IgD-negative memory B cell (primary cell): Measurements from ENCODE around the gene TTC39C. TPM values are rescaled to one million over a fixed set of nuclear protein-coding genes. Genes with fewer than 3 reads are reported as not detected.
A peak's percentile ranks its signal among the peaks of the same experiment; 100 is the strongest.
"Not testable (repeated sequence)": the region's sequence is repeated elsewhere in the genome, so short reads cannot be mapped to it uniquely, and the experiment has no call there.

Experiments
- H3K27ac Mint-ChIP-seq, 3 donors: one replicate each; pipeline ENCODE4 v1.8.0; 2020 to 2022; ENCODE audit warnings: mild to moderate bottlenecking in 3 of 3, mixed read lengths in 3 of 3, moderate library complexity in 1 of 3
- H3K27me3 Mint-ChIP-seq: one replicate; pipeline ENCODE4 v1.8.0; 2021; ENCODE audit warnings: mixed read lengths
- H3K36me3 Mint-ChIP-seq: one replicate; pipeline ENCODE4 v1.8.0; 2020; ENCODE audit warnings: mild to moderate bottlenecking, mixed read lengths
- H3K4me1 Mint-ChIP-seq, 3 donors: one replicate each; pipeline ENCODE4 v1.8.0; 2020 to 2022; ENCODE audit warnings: mixed read lengths in 3 of 3, mild to moderate bottlenecking in 1 of 3
- H3K4me3 Mint-ChIP-seq, 4 donors: one replicate each; pipeline ENCODE4 v1.8.0; 2020 to 2022; ENCODE audit warnings: mild to moderate bottlenecking in 4 of 4, mixed read lengths in 4 of 4, moderate library complexity in 3 of 4
- H3K9me3 Mint-ChIP-seq, 3 donors: one replicate each; pipeline ENCODE4 v1.8.0; 2020 to 2021; ENCODE audit warnings: mixed read lengths in 3 of 3, mild to moderate bottlenecking in 1 of 3
- polyA plus RNA-seq: library from polyadenylated mRNA; unstranded; fragments of 300-500 nt; fragmentation: Illumina TruSeq; gene quantifications from one replicate; pipeline ENCODE4 v1.2.3, GENCODE V29; 2021

TTC39C gene
- polyA plus RNA-seq, 1 donor from 2014 or later: 21.9 TPM

DNA sequence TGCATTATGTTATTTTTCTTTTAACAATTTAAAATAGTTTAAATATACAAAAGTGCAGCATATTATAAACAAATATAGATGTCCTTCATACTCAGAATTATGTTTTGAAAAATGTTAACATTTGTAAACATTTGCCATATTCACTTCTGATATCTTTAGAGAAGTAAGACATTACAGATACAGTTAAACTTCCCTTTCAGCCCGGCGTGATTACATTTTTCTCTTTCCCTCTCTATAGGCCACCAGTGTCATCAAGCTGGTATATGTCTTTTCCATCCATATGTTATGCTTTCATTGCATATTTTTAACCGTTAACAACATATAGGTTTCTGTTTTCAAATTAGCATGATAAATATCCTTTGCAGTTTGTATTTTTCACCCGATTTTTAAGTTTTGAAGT is 27.1 kb downstream of the TTC39C start:
- H3K9me3 Mint-ChIP-seq: peaks cover 0 to 2% (median 0%) of the 10 kb centered on the region in 3 donors
- H3K27ac Mint-ChIP-seq: no peak overlapping the region
- H3K27me3 Mint-ChIP-seq: no peaks in the 10 kb centered on the region
- peaks cover 3% of the 10 kb centered on the region for H3K36me3 Mint-ChIP-seq
- H3K4me3 Mint-ChIP-seq: no peak overlapping the region
- peaks cover 25 to 52% (median 42%) of the 10 kb centered on the region in 3 donors for H3K4me1 Mint-ChIP-seq

GRCh38 chr18:24043403-24043802 is 28.8 kb downstream of the TTC39C start:
- no peak overlapping the region for H3K27ac Mint-ChIP-seq
- H3K27me3 Mint-ChIP-seq: no peaks in the 10 kb centered on the region
- no peak overlapping the region for H3K4me3 Mint-ChIP-seq
- H3K9me3 Mint-ChIP-seq: no peaks in the 10 kb centered on the region
- H3K36me3 Mint-ChIP-seq: peaks cover 3% of the 10 kb centered on the region
- peaks cover 25 to 45% (median 37%) of the 10 kb centered on the region in 3 donors for H3K4me1 Mint-ChIP-seq

GRCh38 chr18:24048261-24048660 is 33.7 kb downstream of the TTC39C start:
- peak overlapping the region in 1 of 4 donors; percentile 47 for H3K4me3 Mint-ChIP-seq
- H3K27me3 Mint-ChIP-seq: no peaks in the 10 kb centered on the region
- no peak overlapping the region for H3K27ac Mint-ChIP-seq
- H3K9me3 Mint-ChIP-seq: no peaks in the 10 kb centered on the region
- peaks cover 24 to 46% (median 34%) of the 10 kb centered on the region in 3 donors for H3K4me1 Mint-ChIP-seq
- peaks cover 5% of the 10 kb centered on the region for H3K36me3 Mint-ChIP-seq

DNA sequence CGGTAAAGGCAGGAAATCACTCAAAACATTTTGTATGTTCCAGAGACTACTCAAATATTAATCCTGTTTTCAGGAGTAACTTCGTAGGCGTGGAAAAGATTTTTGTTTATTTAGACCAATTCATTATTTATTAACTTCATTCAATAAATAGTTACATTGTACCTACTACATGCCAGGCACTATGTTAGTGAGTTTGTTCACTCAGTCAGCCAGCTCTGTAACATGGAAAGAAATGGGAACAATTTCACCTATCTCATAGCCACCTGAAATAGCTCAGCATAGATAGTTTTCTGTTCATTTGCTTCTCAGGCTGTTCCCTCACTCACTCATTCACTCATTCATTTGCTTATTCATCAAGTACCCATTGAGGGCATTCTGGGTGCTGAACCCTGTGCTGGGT is 34.6 kb downstream of the TTC39C start:
- Mint-ChIP-seq H3K27ac (no peak overlapping the region), H3K4me3 (peak overlapping the region in 1 of 4 donors; percentile 57)

GRCh38 chr18:24051031-24051947 is 36.7 kb downstream of the TTC39C start:
- Mint-ChIP-seq H3K36me3 (peaks cover 2% of the 10 kb centered on the region), H3K9me3 (no peaks in the 10 kb centered on the region), H3K27me3 (no peaks in the 10 kb centered on the region), H3K27ac (peak overlapping the region in 2 of 3 donors; percentile 11 to 51), H3K4me3 (peak overlapping the region in 1 of 4 donors; percentile 9), H3K4me1 (peaks cover 38 to 55% (median 46%) of the 10 kb centered on the region in 3 donors)

More for the DNA sequence above, 34.6 kb downstream of the TTC39C start:
- H3K36me3 Mint-ChIP-seq: peaks cover 5% of the 10 kb centered on the region
- H3K9me3 Mint-ChIP-seq: no peaks in the 10 kb centered on the region
- peaks cover 23 to 45% (median 37%) of the 10 kb centered on the region in 3 donors for H3K4me1 Mint-ChIP-seq
- H3K27me3 Mint-ChIP-seq: no peaks in the 10 kb centered on the region

- Mint-ChIP-seq H3K27me3 (no peaks in the 10 kb centered on the region), H3K4me3 (no peak overlapping the region), H3K4me1 (peaks cover 38 to 59% (median 44%) of the 10 kb centered on the region in 3 donors), H3K36me3 (peaks cover 2% of the 10 kb centered on the region), H3K27ac (peak overlapping the region in 2 of 3 donors; percentile 11 to 51), H3K9me3 (no peaks in the 10 kb centered on the region)
These were observed 37.5 kb downstream of the TTC39C start for GRCh38 chr18:24052053-24052452.

DNA sequence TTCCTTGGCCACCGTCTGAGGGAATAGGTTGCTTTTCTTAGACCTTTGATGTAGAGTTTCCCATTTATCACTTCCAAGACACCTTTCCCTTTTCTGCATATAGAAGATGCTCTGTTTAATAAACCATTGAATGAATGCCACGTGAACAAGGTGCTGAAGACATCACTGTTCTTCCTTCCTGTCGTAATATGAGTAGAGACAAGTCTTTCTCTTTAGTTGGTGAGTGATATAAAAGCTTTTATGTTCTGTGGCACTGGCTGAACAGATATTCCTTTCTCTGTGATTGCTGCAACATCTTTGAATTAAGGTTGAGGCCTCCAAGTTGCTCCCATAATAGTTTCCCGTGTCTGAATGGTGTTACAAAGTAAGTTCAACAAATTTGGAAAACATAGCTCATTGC is 38.7 kb downstream of the TTC39C start:
- H3K9me3 Mint-ChIP-seq: peaks cover 0 to 3% (median 0%) of the 10 kb centered on the region in 3 donors
- peaks cover 34 to 58% (median 41%) of the 10 kb centered on the region in 3 donors for H3K4me1 Mint-ChIP-seq
- H3K27me3 Mint-ChIP-seq: no peaks in the 10 kb centered on the region
- H3K36me3 Mint-ChIP-seq: peaks cover 2% of the 10 kb centered on the region
- H3K27ac Mint-ChIP-seq: peak overlapping the region in 1 of 3 donors; percentile 67
- peak overlapping the region in 1 of 4 donors; percentile 10 for H3K4me3 Mint-ChIP-seq

- Mint-ChIP-seq H3K36me3 (peaks cover 2% of the 10 kb centered on the region), H3K9me3 (peaks cover 0 to 3% (median 0%) of the 10 kb centered on the region in 3 donors), H3K4me1 (peaks cover 29 to 54% (median 39%) of the 10 kb centered on the region in 3 donors), H3K27ac (no peak overlapping the region), H3K4me3 (no peak overlapping the region), H3K27me3 (no peaks in the 10 kb centered on the region)
These were observed 39.6 kb downstream of the TTC39C start for GRCh38 chr18:24054130-24054529.

- H3K9me3 Mint-ChIP-seq: peaks cover 0 to 3% (median 0%) of the 10 kb centered on the region in 3 donors
These were observed 40.7 kb downstream of the TTC39C start for GRCh38 chr18:24055009-24055804.

DNA sequence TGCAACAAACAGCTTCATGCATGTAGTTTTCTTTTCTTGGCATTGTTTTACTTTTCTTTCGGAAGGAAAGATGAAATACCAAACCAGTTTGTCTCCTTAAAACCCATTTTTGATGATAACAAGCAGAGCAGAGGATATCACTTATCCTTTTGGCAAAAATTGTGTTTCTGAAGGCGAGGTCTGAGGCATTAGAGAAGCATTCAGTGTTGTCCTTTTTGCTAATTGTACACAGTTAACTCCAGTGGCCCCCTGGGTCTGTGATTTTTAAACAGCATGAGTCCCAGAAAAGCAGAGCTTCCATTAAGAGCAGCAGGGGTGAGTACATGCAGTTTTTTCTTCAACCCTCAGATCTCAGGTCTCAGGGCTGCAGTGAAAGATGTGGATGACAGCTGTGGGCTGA is 41.3 kb downstream of the TTC39C start:
- Mint-ChIP-seq H3K9me3 (peaks cover 0 to 3% (median 0%) of the 10 kb centered on the region in 3 donors), H3K27ac (peak overlapping the region in 1 of 3 donors; percentile 85), H3K36me3 (no peaks in the 10 kb centered on the region), H3K4me1 (peaks cover 35 to 57% (median 38%) of the 10 kb centered on the region in 3 donors), H3K27me3 (no peaks in the 10 kb centered on the region), H3K4me3 (no peak overlapping the region)

More at GRCh38 chr18:24055009-24055804, 40.7 kb downstream of the TTC39C start:
- Mint-ChIP-seq H3K4me1 (peaks cover 35 to 60% (median 39%) of the 10 kb centered on the region in 3 donors), H3K27ac (no peak overlapping the region), H3K27me3 (no peaks in the 10 kb centered on the region), H3K36me3 (no peaks in the 10 kb centered on the region), H3K4me3 (peak overlapping the region in 2 of 4 donors; percentile 33 to 63)

- Mint-ChIP-seq H3K27ac (no peak overlapping the region), H3K4me1 (peaks cover 32 to 51% (median 33%) of the 10 kb centered on the region in 3 donors)
These were observed 42.0 kb downstream of the TTC39C start for GRCh38 chr18:24056506-24056905.

DNA sequence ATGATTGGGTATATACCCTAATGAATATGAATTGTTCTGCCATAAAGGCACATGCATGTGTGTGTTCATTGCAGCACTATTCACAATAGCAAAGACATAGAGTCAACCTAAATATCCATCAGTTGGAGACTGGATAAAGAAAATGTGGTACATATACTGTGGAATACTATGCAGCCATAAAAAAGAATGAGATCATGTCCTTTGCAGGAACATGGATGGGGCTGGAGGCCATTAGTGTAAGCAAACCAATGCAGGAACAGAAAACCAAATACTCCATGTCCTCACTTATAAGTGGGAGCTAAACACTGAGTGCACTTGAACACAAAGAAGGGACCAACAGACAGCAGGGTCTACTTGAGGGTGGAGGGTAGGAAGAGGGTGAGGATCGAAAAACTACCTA is 43.2 kb downstream of the TTC39C start:
- H3K27me3 Mint-ChIP-seq: no peaks in the 10 kb centered on the region
- peaks cover 32 to 50% (median 36%) of the 10 kb centered on the region in 3 donors for H3K4me1 Mint-ChIP-seq
- H3K9me3 Mint-ChIP-seq: peaks cover 0 to 3% (median 0%) of the 10 kb centered on the region in 3 donors
- H3K27ac Mint-ChIP-seq: no peak overlapping the region
- H3K4me3 Mint-ChIP-seq: no peak overlapping the region
- no peaks in the 10 kb centered on the region for H3K36me3 Mint-ChIP-seq

More at GRCh38 chr18:24056506-24056905, 42.0 kb downstream of the TTC39C start:
- peaks cover 0 to 3% (median 0%) of the 10 kb centered on the region in 3 donors for H3K9me3 Mint-ChIP-seq
- no peaks in the 10 kb centered on the region for H3K27me3 Mint-ChIP-seq
- H3K4me3 Mint-ChIP-seq: no peak overlapping the region
- H3K36me3 Mint-ChIP-seq: no peaks in the 10 kb centered on the region

- not testable (repeated sequence) for H3K4me3 Mint-ChIP-seq, H3K27me3 Mint-ChIP-seq, H3K36me3 Mint-ChIP-seq, H3K9me3 Mint-ChIP-seq
- Mint-ChIP-seq H3K4me1 (peaks cover 26 to 44% (median 30%) of the 10 kb centered on the region in 3 donors), H3K27ac (peak overlapping the region in 1 of 3 donors; percentile 17)
These were observed 44.8 kb downstream of the TTC39C start for GRCh38 chr18:24059385-24059784.

DNA sequence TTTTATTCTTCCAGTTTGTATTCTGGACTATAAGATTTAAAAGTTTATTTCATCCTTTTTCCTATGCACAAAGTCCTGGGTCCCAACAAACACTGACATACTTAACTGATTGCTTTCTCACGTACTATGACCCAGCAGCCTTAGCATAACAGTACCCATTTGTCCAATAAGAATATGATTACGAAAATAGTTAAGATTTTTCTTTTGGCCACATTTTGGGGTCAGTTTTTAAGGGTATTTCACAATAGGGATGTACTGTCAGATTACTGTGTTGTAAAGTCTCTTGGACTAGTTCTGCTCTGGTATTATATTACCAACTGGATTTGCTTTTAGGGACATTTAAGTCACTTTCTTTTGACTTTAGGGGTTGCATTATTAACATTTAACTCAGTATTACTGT is 46.1 kb downstream of the TTC39C start:
- peaks cover 0 to 3% (median 0%) of the 10 kb centered on the region in 3 donors for H3K9me3 Mint-ChIP-seq
- H3K27me3 Mint-ChIP-seq: no peaks in the 10 kb centered on the region
- no peak overlapping the region for H3K27ac Mint-ChIP-seq
- H3K36me3 Mint-ChIP-seq: no peaks in the 10 kb centered on the region
- H3K4me1 Mint-ChIP-seq: peaks cover 17 to 39% (median 19%) of the 10 kb centered on the region in 3 donors
- no peak overlapping the region for H3K4me3 Mint-ChIP-seq
